PFSK-1 (cell line): Measurements from ENCODE around the gene EDRF1.

Source experiments
- FOXP2 ChIP-seq: optimal IDR thresholded peaks from 2 replicates; pipeline ENCODE3; 2011; ENCODE audit warnings: borderline replicate concordance, control low read depth, inconsistent platforms; ENCODE audit not compliant: insufficient read depth; ENCODE audit errors: extremely low read length, extremely low read depth
- POLR2AphosphoS5 ChIP-seq: IDR thresholded peaks from 2 replicates; pipeline ENCODE4 v1.6.1; 2012; ENCODE audit warnings: low read depth, mild to moderate bottlenecking, control low read depth, low read length, moderate library complexity
- SIN3A ChIP-seq: IDR thresholded peaks from 2 replicates; pipeline ENCODE4 v1.6.1; 2012; ENCODE audit warnings: mild to moderate bottlenecking, low read length, moderate library complexity, borderline replicate concordance; ENCODE audit not compliant: insufficient read depth
- TAF1 ChIP-seq: IDR thresholded peaks from 2 replicates; pipeline ENCODE4 v1.6.1; 2012; ENCODE audit warnings: low read length, control low read depth, borderline replicate concordance; ENCODE audit not compliant: insufficient read depth
- TF ChIP-seq, protein P1 (sequence below), 2 experiments: IDR thresholded peaks; 2 replicates each; pipeline versions ENCODE4 v1.6.1 to v1.8.0; 2011 to 2012; ENCODE audit warnings: low read depth in 2 of 2, low read length in 2 of 2, control low read depth in 1 of 2, inconsistent platforms in 1 of 2, mild to moderate bottlenecking in 1 of 2, moderate library complexity in 1 of 2; ENCODE audit not compliant: insufficient read depth in 1 of 2

Gene EDRF1

DNA sequence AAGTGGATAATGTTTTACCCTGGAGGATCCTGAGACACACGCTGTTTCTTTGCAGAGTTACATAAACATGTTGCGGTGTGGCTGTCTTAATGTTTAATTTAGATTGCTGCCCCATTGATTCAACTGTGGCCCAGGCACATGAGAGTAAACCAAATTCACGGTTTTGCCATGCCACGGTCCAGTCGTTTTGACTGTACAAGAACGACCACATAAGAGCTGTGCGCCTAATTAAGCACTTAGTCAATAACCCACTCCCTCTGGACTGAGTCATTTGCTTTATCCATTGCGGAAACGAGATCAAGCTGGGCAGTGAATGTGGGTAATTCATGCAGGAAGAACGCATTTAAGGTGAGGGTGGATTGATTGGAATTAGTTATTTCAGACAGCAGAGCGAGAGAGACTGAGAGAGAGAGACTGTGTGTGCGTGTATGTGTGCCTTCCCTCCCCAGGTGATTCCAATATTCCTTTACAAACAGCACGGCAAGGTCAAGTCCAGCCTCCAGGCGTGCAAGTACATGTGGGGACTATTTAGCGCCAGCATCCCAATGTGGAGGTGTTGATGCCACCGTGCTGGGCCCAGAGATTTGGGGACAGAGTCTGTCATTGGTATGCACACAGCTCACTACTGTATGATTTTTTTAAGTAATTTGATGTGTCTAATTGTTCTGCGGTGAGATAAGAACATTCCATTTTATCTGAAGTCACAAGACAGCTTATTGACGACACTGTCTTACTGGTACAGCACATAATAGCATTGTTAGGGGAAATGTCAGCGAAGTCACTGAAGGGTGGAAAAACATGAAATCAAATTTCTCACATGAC lies 28.1 kb upstream of the EDRF1 start:
- no peak for TF ChIP-seq TAF1

DNA sequence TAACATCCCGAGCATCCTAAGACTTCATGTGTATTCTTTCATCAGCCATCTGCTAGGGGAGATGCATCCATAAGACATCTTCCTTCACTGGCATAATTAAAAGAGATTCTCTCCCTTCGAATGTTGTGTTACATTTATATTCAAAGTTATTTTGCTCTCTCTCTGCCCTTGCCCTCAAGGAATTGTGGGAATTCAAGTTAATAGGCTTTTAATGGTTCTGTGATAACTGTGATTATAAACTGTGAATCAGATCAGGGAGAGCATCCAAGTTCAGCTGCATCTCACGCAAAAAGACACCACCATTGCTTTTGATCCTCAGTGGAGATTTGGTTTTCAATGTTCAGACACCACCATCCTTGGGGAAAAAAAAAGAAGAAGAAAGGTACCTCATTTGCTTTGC lies 27.3 kb upstream of the EDRF1 start:
- TF ChIP-seq, protein P1, sequence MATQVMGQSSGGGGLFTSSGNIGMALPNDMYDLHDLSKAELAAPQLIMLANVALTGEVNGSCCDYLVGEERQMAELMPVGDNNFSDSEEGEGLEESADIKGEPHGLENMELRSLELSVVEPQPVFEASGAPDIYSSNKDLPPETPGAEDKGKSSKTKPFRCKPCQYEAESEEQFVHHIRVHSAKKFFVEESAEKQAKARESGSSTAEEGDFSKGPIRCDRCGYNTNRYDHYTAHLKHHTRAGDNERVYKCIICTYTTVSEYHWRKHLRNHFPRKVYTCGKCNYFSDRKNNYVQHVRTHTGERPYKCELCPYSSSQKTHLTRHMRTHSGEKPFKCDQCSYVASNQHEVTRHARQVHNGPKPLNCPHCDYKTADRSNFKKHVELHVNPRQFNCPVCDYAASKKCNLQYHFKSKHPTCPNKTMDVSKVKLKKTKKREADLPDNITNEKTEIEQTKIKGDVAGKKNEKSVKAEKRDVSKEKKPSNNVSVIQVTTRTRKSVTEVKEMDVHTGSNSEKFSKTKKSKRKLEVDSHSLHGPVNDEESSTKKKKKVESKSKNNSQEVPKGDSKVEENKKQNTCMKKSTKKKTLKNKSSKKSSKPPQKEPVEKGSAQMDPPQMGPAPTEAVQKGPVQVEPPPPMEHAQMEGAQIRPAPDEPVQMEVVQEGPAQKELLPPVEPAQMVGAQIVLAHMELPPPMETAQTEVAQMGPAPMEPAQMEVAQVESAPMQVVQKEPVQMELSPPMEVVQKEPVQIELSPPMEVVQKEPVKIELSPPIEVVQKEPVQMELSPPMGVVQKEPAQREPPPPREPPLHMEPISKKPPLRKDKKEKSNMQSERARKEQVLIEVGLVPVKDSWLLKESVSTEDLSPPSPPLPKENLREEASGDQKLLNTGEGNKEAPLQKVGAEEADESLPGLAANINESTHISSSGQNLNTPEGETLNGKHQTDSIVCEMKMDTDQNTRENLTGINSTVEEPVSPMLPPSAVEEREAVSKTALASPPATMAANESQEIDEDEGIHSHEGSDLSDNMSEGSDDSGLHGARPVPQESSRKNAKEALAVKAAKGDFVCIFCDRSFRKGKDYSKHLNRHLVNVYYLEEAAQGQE (IDR thresholded peaks at IDR 0.05; ENCODE audit: insufficient read depth in 1 of 2, low read depth in 2 of 2, low read length in 2 of 2), result no peak
- TF ChIP-seq FOXP2 (no peak), POLR2AphosphoS5 (no peak), SIN3A (no peak), TAF1 (no peak)

DNA sequence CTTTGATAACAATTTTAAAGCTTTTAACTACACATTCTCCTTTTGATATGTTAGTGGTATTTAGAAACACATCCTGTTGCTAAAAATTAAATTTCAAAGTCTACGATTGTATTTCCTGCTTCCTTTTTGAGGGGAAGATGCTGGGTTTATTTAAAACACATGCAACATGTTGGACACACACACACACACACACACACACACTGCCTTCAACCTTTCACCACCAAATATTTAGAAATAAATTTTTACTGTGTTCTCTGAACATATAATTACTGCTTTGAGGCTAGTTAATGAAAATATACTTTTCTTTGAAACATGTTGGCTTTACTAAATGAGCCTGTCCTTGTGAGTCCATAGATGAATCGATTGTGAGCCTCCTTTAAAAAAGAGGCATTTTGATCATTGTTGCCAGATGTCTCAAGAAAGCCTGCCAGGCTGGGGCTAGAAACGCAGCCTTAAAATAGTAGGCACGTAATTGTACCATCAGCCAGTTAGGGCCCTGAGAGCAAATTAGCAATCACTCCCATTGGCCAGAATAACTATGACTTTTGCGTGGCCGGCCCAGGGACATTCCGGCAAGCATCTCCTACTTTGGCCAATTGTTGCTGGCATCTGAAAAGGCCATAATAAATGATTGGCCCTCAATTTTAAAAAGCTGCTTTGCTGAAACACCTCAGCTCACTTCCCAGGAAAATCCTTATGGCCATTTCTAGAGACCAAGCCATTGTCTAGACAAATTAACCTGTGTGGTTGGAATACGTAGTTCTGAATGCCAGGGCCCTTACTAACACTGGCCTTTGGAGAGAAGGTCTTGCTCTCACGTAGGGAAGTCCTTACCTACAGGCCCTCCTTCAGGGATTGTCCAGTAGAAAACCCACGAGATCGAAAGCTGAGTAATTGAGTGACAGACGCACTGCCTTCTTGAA lies 26.6 kb upstream of the EDRF1 start:
- TF ChIP-seq SIN3A (no peak), FOXP2 (no peak), TAF1 (no peak)
- TF ChIP-seq, protein P1 (IDR thresholded peaks at IDR 0.05; ENCODE audit: insufficient read depth in 1 of 2, low read depth in 2 of 2, low read length in 2 of 2), result no peak

DNA sequence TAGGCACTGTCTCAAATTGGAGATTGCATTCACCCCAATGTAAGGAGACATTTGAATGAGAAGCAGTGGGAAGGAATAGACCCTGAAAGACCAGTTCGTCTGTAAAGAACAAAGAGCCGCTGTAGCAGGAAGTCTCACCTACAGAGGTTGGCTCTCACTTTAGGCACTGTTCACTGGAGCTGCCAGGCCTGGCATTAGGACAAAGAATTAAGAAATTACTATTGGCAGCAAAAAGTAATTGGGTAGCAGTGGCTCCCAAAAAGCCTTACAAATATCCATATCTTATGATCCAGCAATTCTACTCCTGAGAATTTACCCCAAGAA lies 26.0 kb upstream of the EDRF1 start:
- TF ChIP-seq, protein P1 (IDR thresholded peaks at IDR 0.05; ENCODE audit: insufficient read depth in 1 of 2, low read depth in 2 of 2, low read length in 2 of 2), result no peak
- TF ChIP-seq POLR2AphosphoS5 (no peak), SIN3A (no peak), FOXP2 (no peak), TAF1 (no peak)

DNA sequence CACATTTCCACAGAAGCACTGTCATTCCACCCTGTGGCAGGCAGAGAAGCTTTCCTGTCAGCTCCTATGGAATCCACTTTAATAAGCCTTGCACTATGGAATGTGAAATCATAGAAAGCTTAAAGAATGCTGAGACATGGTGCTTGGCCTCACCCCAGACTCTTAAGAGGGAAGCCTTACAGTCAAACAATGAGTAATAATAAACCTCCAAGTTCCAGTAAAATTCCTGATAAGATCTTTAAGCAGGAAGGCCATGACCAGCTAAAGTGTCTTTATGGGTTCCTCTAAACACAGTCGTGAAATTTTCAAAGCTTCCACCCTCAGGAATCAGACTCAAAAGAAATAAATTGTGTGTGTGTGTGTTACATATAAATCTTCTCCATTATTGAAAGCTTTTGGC lies 24.6 kb upstream of the EDRF1 start:
- no peak for TF ChIP-seq POLR2AphosphoS5
- TF ChIP-seq TAF1, result no peak
- no peak for TF ChIP-seq FOXP2
- TF ChIP-seq SIN3A, result no peak
- TF ChIP-seq, protein P1 (IDR thresholded peaks at IDR 0.05; ENCODE audit: insufficient read depth in 1 of 2, low read depth in 2 of 2, low read length in 2 of 2), result no peak
